Measurements from ENCODE around the gene JPT1.

DNA sequence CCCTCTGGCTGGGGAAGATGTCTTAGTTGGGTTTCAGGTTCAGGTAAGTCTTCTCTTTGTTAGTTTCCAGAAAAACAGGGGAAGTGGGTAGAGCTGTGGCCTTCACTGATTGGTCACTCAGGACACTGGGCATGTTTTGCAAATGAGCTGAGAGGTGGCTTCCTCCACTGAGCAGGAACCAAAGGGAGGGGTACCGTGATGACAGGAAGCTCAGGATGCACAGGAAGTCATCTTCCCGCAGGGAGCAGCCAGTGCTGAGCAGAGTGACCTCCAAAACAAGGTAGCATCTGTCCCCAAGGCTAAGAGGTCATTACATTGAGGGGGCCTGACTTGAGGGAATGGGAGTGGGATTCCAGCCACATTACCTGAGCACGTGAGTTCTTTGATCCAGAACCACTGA lies 28.3 kb downstream of the JPT1 start:
- TF ChIP-seq, protein P1, sequence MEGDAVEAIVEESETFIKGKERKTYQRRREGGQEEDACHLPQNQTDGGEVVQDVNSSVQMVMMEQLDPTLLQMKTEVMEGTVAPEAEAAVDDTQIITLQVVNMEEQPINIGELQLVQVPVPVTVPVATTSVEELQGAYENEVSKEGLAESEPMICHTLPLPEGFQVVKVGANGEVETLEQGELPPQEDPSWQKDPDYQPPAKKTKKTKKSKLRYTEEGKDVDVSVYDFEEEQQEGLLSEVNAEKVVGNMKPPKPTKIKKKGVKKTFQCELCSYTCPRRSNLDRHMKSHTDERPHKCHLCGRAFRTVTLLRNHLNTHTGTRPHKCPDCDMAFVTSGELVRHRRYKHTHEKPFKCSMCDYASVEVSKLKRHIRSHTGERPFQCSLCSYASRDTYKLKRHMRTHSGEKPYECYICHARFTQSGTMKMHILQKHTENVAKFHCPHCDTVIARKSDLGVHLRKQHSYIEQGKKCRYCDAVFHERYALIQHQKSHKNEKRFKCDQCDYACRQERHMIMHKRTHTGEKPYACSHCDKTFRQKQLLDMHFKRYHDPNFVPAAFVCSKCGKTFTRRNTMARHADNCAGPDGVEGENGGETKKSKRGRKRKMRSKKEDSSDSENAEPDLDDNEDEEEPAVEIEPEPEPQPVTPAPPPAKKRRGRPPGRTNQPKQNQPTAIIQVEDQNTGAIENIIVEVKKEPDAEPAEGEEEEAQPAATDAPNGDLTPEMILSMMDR (IDR thresholded peaks at IDR 0.05), result no peak
- TF ChIP-seq POLR2A (IDR thresholded peaks at IDR 0.05), result no peak
